ENCODE measurements around the gene NEK9.

DNA sequence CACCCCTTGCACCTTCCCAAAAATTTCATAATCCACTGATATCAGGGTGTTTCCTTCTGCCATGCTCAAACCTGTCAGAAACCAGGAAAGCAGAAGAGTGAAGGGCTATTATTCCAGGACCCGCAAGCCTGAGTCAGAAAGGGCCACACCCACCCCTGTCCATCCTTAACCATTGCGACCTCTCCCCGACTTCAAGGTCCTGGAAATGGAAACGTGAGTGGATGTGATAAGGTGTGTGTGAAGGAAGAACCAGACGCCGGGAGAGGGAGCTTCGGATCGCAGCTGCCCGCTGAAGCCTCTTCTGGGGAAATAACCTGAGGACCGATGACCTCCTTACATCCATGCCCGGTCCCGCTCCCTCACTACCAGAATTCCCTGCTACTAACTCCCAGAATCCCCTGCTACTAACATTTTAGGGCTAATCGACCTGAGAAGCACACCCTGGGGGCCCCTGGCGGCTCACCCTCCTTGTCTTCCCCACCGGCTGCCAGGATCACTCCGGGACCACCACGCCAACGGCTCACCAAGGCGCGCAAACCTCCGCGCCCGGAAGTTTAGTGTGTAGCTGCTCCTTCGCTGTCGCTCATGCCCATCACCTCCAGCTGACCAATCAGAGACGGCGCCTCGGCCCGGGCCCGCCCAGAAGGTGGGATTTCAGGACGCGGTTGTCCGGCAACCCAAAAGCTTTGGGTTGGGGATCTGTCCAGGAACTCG, 63.2 kb downstream of the NEK9 start, which contains the start of gene ACYP1:
- TF ChIP-seq, protein P1, sequence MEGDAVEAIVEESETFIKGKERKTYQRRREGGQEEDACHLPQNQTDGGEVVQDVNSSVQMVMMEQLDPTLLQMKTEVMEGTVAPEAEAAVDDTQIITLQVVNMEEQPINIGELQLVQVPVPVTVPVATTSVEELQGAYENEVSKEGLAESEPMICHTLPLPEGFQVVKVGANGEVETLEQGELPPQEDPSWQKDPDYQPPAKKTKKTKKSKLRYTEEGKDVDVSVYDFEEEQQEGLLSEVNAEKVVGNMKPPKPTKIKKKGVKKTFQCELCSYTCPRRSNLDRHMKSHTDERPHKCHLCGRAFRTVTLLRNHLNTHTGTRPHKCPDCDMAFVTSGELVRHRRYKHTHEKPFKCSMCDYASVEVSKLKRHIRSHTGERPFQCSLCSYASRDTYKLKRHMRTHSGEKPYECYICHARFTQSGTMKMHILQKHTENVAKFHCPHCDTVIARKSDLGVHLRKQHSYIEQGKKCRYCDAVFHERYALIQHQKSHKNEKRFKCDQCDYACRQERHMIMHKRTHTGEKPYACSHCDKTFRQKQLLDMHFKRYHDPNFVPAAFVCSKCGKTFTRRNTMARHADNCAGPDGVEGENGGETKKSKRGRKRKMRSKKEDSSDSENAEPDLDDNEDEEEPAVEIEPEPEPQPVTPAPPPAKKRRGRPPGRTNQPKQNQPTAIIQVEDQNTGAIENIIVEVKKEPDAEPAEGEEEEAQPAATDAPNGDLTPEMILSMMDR (IDR thresholded peaks at IDR 0.05), result no peak
- TF ChIP-seq POLR2A (IDR thresholded peaks at IDR 0.05) (peak in 1 of 2 donors; percentile 21), EP300 (IDR thresholded peaks at IDR 0.05) (no peak), POLR2AphosphoS5 (IDR thresholded peaks at IDR 0.05) (no peak)
